GM18511 (cell line): ENCODE results near the gene CSRP1.
A peak's percentile ranks its signal among the peaks of the same experiment; 100 is the strongest.
"Not testable (repeated sequence)": the region's sequence is repeated elsewhere in the genome, so short reads cannot be mapped to it uniquely, and the experiment has no call there.

Experiments
- ATAC-seq: cut with Tn5 transposase; IDR thresholded peaks from one replicate; pipeline ENCODE4 v1.9.1; 2021; ENCODE audit warnings: mild to moderate bottlenecking, moderate library complexity; ENCODE audit not compliant: unreplicated experiment

Gene CSRP1

GRCh38 chr1:201497935-201498509 is 8.9 kb downstream of the CSRP1 start:
- no peak for ATAC-seq

- ATAC-seq: no peak
Observed at GRCh38 chr1:201496296-201496690, 10.6 kb downstream of the CSRP1 start.

- no peak for ATAC-seq
Observed at GRCh38 chr1:201495551-201496295, 11.2 kb downstream of the CSRP1 start.

- no peak for ATAC-seq
Observed at GRCh38 chr1:201493757-201494617, 12.9 kb downstream of the CSRP1 start.

GRCh38 chr1:201493026-201493656 is 13.8 kb downstream of the CSRP1 start:
- not testable (repeated sequence) for ATAC-seq

GRCh38 chr1:201491896-201492511 is 14.9 kb downstream of the CSRP1 start:
- ATAC-seq: no peak

- ATAC-seq: no peak
Observed at GRCh38 chr1:201490708-201491131, 16.2 kb downstream of the CSRP1 start.

GRCh38 chr1:201489643-201490261 is 17.2 kb downstream of the CSRP1 start:
- no peak for ATAC-seq

- ATAC-seq: no peak
Observed at GRCh38 chr1:201488830-201489589, 17.9 kb downstream of the CSRP1 start.

- ATAC-seq: no peak
Observed at GRCh38 chr1:201487742-201488141, 19.2 kb downstream of the CSRP1 start.

GRCh38 chr1:201486187-201486586 is 20.7 kb downstream of the CSRP1 start:
- ATAC-seq: no peak

- no peak for ATAC-seq
Observed at GRCh38 chr1:201485184-201485774, 21.6 kb downstream of the CSRP1 start.

- ATAC-seq: no peak
Observed at GRCh38 chr1:201483373-201483949, 23.5 kb downstream of the CSRP1 start.

- no peak for ATAC-seq
Observed at GRCh38 chr1:201482755-201483154, 24.2 kb downstream of the CSRP1 start.

GRCh38 chr1:201481761-201482493 is 25.0 kb downstream of the CSRP1 start:
- ATAC-seq: peak; percentile 72

- no peak for ATAC-seq
Observed at GRCh38 chr1:201481004-201481380, 25.9 kb downstream of the CSRP1 start.

GRCh38 chr1:201480231-201481003 is 26.5 kb downstream of the CSRP1 start:
- peak; percentile 66 for ATAC-seq
